Kidney (tissue), 14 donors: ENCODE measurements around the gene USP22. TPM values are rescaled to one million over a fixed set of nuclear protein-coding genes. Genes with fewer than 3 reads are reported as not detected.

Experiments used
- DNase-seq, 5 donors: peaks; one replicate each; pipeline ENCODE4 v3.0.0-alpha.2; 2013 to 2020
- FAIRE-seq: peaks from 2 replicates; lab custom pipeline; 2012; peaks lifted over from hg19 to GRCh38; lab: Jason Lieb, UNC
- H3K27ac ChIP-seq, 2 donors: one replicate each; pipeline ENCODE4 v1.7.0; 2013; ENCODE audit warnings: low read depth in 2 of 2, low read length in 2 of 2, inconsistent platforms in 1 of 2
- H3K27me3 ChIP-seq: one replicate; pipeline ENCODE4 v1.7.1; 2013; ENCODE audit warnings: low read length, inconsistent platforms; ENCODE audit not compliant: control insufficient read depth, insufficient read depth
- H3K36me3 ChIP-seq, 3 donors: one replicate each; pipeline versions ENCODE4 v1.7.0 to v1.7.1; 2013; ENCODE audit warnings: low read length in 3 of 3, control low read depth in 1 of 3, inconsistent platforms in 1 of 3; ENCODE audit not compliant: insufficient read depth in 3 of 3, control insufficient read depth in 2 of 3
- H3K4me1 ChIP-seq, 3 donors: one replicate each; pipeline versions ENCODE4 v1.7.0 to v1.7.1; 2013; ENCODE audit warnings: low read length in 3 of 3, inconsistent platforms in 1 of 3, low read depth in 1 of 3; ENCODE audit not compliant: control insufficient read depth in 2 of 3, insufficient read depth in 2 of 3
- H3K4me3 ChIP-seq, 3 donors: one replicate each; pipeline versions ENCODE4 v1.7.0 to v1.8.1; 2013; ENCODE audit warnings: low read length in 3 of 3, control low read depth in 1 of 3, inconsistent platforms in 1 of 3
- H3K9ac ChIP-seq, 3 donors: one replicate each; pipeline versions ENCODE4 v1.7.0 to v1.7.1; 2013; ENCODE audit warnings: low read length in 3 of 3, control low read depth in 1 of 3, inconsistent platforms in 1 of 3
- H3K9me3 ChIP-seq, 3 donors: one replicate each; pipeline versions ENCODE4 v1.7.0 to v1.7.1; 2013; ENCODE audit warnings: low read length in 3 of 3, control low read depth in 1 of 3, inconsistent platforms in 1 of 3; ENCODE audit not compliant: control insufficient read depth in 2 of 3, insufficient read depth in 1 of 3
- CTCF ChIP-seq: IDR thresholded peaks from 3 replicates; pipeline ENCODE4 v1.5.1; 2012; ENCODE audit warnings: mild to moderate bottlenecking, moderate library complexity, borderline replicate concordance; ENCODE audit not compliant: insufficient read depth; ENCODE audit errors: extremely low read depth
- intact Hi-C: fragments of 100-400 bp; cut with DNase I; formaldehyde crosslinking; loops from one replicate; pipeline ENCODE4 v1.11.1; 2022
- polyA plus RNA-seq: library from polyadenylated mRNA; stranded (reverse); fragments of 350-450 nt; fragmentation: Illumina TruSeq; extraction: RNeasy Lipid Tissue Mini Kit (QIAGEN cat#74804); gene quantifications from one replicate; pipeline ENCODE4 v1.2.3, GENCODE V29; 2014; ENCODE audit warnings: low read depth, low replicate concordance; ENCODE audit not compliant: insufficient read depth
- total RNA-seq: library from RNA; stranded (reverse); fragmentation: NEBNext Ultra II Directional; extraction: Animal tissue kit (Norgen Biotek cat#: 25700); gene quantifications from one replicate; pipeline ENCODE4 v1.2.1, GENCODE V29; 2021
- donor health status: control.
- donor health status: control.
- donor health status: control.
- donor health status: control.
- donor health status: control.
- donor health status: DM: yes; HTN: yes; CAD: no.
- donor health status: Normal renal cell carcinoma (clear cell type).

USP22 gene
- total and polyA plus RNA-seq, 2 donors from 2014 or later, result 47.8 to 176 TPM

- TF ChIP-seq CTCF, result no peak
- Histone ChIP-seq H3K27me3 (no peaks in the 10 kb centered on the region), H3K9me3 (no peaks in the 10 kb centered on the region), H3K4me1 (peaks cover 0 to 4% (median 0%) of the 10 kb centered on the region in 3 donors), H3K27ac (no peak overlapping the region), H3K4me3 (no peak overlapping the region), H3K9ac (no peak overlapping the region), H3K36me3 (peaks cover 24 to 82% (median 68%) of the 10 kb centered on the region in 3 donors)
- DNase-seq, result peak in 1 of 5 donors; percentile 9
- no peak for FAIRE-seq
- intact Hi-C loops, result no loop called here
These were observed 37.0 kb downstream of the USP22 start for GRCh38 chr17:21005803-21006202.

GRCh38 chr17:21005367-21005766, 37.4 kb downstream of the USP22 start:
- intact Hi-C loops, result no loop called here
- DNase-seq, result peak in 2 of 5 donors; percentile 15 to 30
- FAIRE-seq, result no peak
- no peak for TF ChIP-seq CTCF
- Histone ChIP-seq H3K9me3 (no peaks in the 10 kb centered on the region), H3K4me1 (peaks cover 0 to 4% (median 0%) of the 10 kb centered on the region in 3 donors), H3K27ac (no peak overlapping the region), H3K27me3 (no peaks in the 10 kb centered on the region), H3K4me3 (no peak overlapping the region), H3K36me3 (peaks cover 24 to 78% (median 66%) of the 10 kb centered on the region in 3 donors), H3K9ac (no peak overlapping the region)

GRCh38 chr17:21004016-21004930, 38.5 kb downstream of the USP22 start:
- intact Hi-C loops, result no loop called here

More at GRCh38 chr17:21004016-21004930, 38.5 kb downstream of the USP22 start:
- DNase-seq (peak in 2 of 5 donors; percentile 39 to 67), FAIRE-seq (no peak)
- Histone ChIP-seq H3K4me3 (no peak overlapping the region), H3K36me3 (peaks cover 21 to 70% (median 63%) of the 10 kb centered on the region in 3 donors), H3K27me3 (no peaks in the 10 kb centered on the region), H3K4me1 (peaks cover 0 to 8% (median 0%) of the 10 kb centered on the region in 3 donors), H3K27ac (no peak overlapping the region), H3K9ac (no peak overlapping the region), H3K9me3 (no peaks in the 10 kb centered on the region)
- no peak for TF ChIP-seq CTCF
